HCT116 (cell line): ENCODE data around the gene PCYT1A. TPM values are rescaled to one million over a fixed set of nuclear protein-coding genes. Genes with fewer than 3 reads are reported as not detected.

Experiments used
- ATAC-seq: fragments of 200-7000 bp; cut with Tn5 transposase; 2 replicates; pipeline ENCODE4 v1.9.1; 2020; ENCODE audit warnings: mild to moderate bottlenecking, moderate library complexity
- BruUV-seq: library from RNA; stranded (reverse); fragments of 400-500 nt; replicated peaks from 2 replicates; lab custom pipeline; 2021; lab: Mats Ljungman, UMichigan
- CTCF ChIA-PET: fragments of 300-600 bp; sonication (Branson Sonifier 250); formaldehyde crosslinking; loops from one replicate; lab custom pipeline; 2021; ENCODE audit warnings: antibody characterized with exemption; lab: Charles Lee
- POLR2A ChIA-PET: fragments of 300-600, 350-600 bp; sonication (Branson Sonifier 250); formaldehyde crosslinking; loops from one replicate; lab custom pipeline; 2021; ENCODE audit warnings: antibody characterized with exemption; lab: Charles Lee
- RAD21 ChIA-PET, 2 experiments: fragments of 300-600 bp; sonication (Branson Sonifier 250); formaldehyde crosslinking; loops; one replicate each; lab custom pipeline; 2023; ENCODE audit warnings: low total read pairs in 2 of 2; ENCODE audit not compliant: uncharacterized antibody in 2 of 2, unreplicated experiment in 2 of 2, low non-redundant PET in 1 of 2; lab: Charles Lee
- DNase-seq: peaks from one replicate; pipeline ENCODE4 v3.0.0-alpha.2; 2010; ENCODE audit warnings: low read depth, low spot score
- H2AFZ ChIP-seq: fragments of 200-600 bp; shearing (Covaris generic), sonication (generic); 2 replicates; pipeline ENCODE4 v1.6.1; 2017; ENCODE audit warnings: low read depth, mixed run types, mixed read lengths, antibody characterized with exemption, low read length; ENCODE audit not compliant: poor library complexity, severe bottlenecking
- H3K27ac ChIP-seq: 2 replicates; pipeline ENCODE4 v1.5.1; 2012; ENCODE audit warnings: low read depth, low read length
- H3K27me3 ChIP-seq: fragments of 200-600 bp; sonication (generic); 2 replicates; pipeline ENCODE4 v1.6.1; 2016; ENCODE audit warnings: mixed run types, low read length, mixed read lengths; ENCODE audit not compliant: insufficient read depth
- H3K36me3 ChIP-seq, 2 experiments: fragments of 200-500 bp in 1 of 2; fragments of 200-600 bp in 1 of 2; sonication (Bioruptor generic) in 1 of 2; sonication (generic) in 1 of 2; 2 replicates each; pipeline versions ENCODE4 v1.5.1 to v1.6.1; 2014 to 2016; ENCODE audit warnings: low read length in 2 of 2, inconsistent platforms in 1 of 2, mixed read lengths in 1 of 2, mixed run types in 1 of 2; ENCODE audit not compliant: insufficient read depth in 2 of 2, control insufficient read depth in 1 of 2
- H3K4me1 ChIP-seq, 2 experiments: fragments of 200-600 bp in 1 of 2; sonication (generic) in 1 of 2; 2 replicates each; pipeline versions ENCODE4 v1.5.1 to v1.6.1; 2012 to 2017; ENCODE audit warnings: low read length in 2 of 2, inconsistent platforms in 1 of 2, mild to moderate bottlenecking in 1 of 2, mixed read lengths in 1 of 2, mixed run types in 1 of 2, moderate library complexity in 1 of 2; ENCODE audit not compliant: insufficient read depth in 2 of 2, control insufficient read depth in 1 of 2
- H3K4me2 ChIP-seq: fragments of 200-600 bp; sonication (generic); 2 replicates; pipeline ENCODE4 v1.6.1; 2017; ENCODE audit warnings: mixed run types, low read length, mixed read lengths
- H3K4me3 ChIP-seq, 2 experiments: fragments of 200-600 bp in 1 of 2; sonication (generic) in 1 of 2; replicated peaks in 1 of 2; 2 replicates each; pipeline ENCODE4 v1.5.1; 2011 to 2016; ENCODE audit warnings: low read length in 2 of 2, control low read depth in 1 of 2, low read depth in 1 of 2, mild to moderate bottlenecking in 1 of 2, mixed read lengths in 1 of 2, mixed run types in 1 of 2
- H3K79me2 ChIP-seq: fragments of 200-600 bp; sonication (generic); 2 replicates; pipeline ENCODE4 v1.6.1; 2017; ENCODE audit warnings: mild to moderate bottlenecking, mixed run types, low read length, moderate library complexity, mixed read lengths; ENCODE audit not compliant: insufficient read depth
- H3K9ac ChIP-seq: fragments of 200-600 bp; sonication (generic); 2 replicates; pipeline ENCODE4 v1.6.1; 2016; ENCODE audit warnings: low read length, mixed read lengths
- H3K9me2 ChIP-seq: fragments of 200-600 bp; sonication (generic), shearing (Covaris generic); 2 replicates; pipeline ENCODE4 v1.6.1; 2017; ENCODE audit warnings: mixed run types, mild to moderate bottlenecking, moderate library complexity; ENCODE audit not compliant: insufficient read depth
- H3K9me3 ChIP-seq, 2 experiments: fragments of 200-500 bp in 1 of 2; fragments of 200-600 bp in 1 of 2; sonication (Bioruptor generic) in 1 of 2; sonication (generic) in 1 of 2; 2 replicates each; pipeline ENCODE4 v1.6.1; 2014 to 2017; ENCODE audit warnings: low read length in 2 of 2, mixed read lengths in 2 of 2, inconsistent platforms in 1 of 2, low read depth in 1 of 2, mild to moderate bottlenecking in 1 of 2, mixed run types in 1 of 2, moderate library complexity in 1 of 2; ENCODE audit not compliant: control insufficient read depth in 1 of 2, insufficient read depth in 1 of 2
- H4K20me1 ChIP-seq: fragments of 200-600 bp; sonication (generic), shearing (Covaris generic); 2 replicates; pipeline ENCODE4 v1.6.1; 2017; ENCODE audit warnings: mixed run types, mild to moderate bottlenecking, moderate library complexity; ENCODE audit not compliant: insufficient read depth
- CEBPB ChIP-seq: IDR thresholded peaks from 2 replicates; pipeline ENCODE4 v1.6.1; 2012; ENCODE audit warnings: low read depth
- ELF1 ChIP-seq: IDR thresholded peaks from 2 replicates; pipeline ENCODE4 v1.6.1; 2012; ENCODE audit warnings: low read depth, borderline replicate concordance
- EZH2 ChIP-seq: fragments of 200-600 bp; sonication (generic); IDR thresholded peaks from 2 replicates; pipeline ENCODE4 v1.6.1; 2017; ENCODE audit warnings: antibody characterized with exemption, mixed run types
- EZH2phosphoT487 ChIP-seq: fragments of 200-600 bp; IDR thresholded peaks from 2 replicates; pipeline ENCODE4 v1.6.1; 2018; ENCODE audit warnings: antibody characterized with exemption, borderline replicate concordance
- JUND ChIP-seq: IDR thresholded peaks from 2 replicates; pipeline ENCODE4 v1.6.1; 2012
- POLR2AphosphoS5 ChIP-seq: IDR thresholded peaks from 2 replicates; pipeline ENCODE4 v1.6.1; 2011; ENCODE audit warnings: mild to moderate bottlenecking, low read depth, low read length, moderate library complexity
- RAD21 ChIP-seq: IDR thresholded peaks from 2 replicates; pipeline ENCODE4 v1.6.1; 2012; ENCODE audit warnings: low read depth, mild to moderate bottlenecking
- SP1 ChIP-seq: IDR thresholded peaks from 2 replicates; pipeline ENCODE4 v1.6.1; 2012; ENCODE audit warnings: low read depth
- SRF ChIP-seq: IDR thresholded peaks from 2 replicates; pipeline ENCODE4 v1.6.1; 2012; ENCODE audit warnings: low read depth
- TCF7L2 ChIP-seq: IDR thresholded peaks from 2 replicates; pipeline ENCODE4 v1.7.0; 2011; ENCODE audit warnings: borderline replicate concordance, inconsistent platforms; ENCODE audit not compliant: insufficient read depth, insufficient read length; ENCODE audit errors: extremely low read depth
- YY1 ChIP-seq: IDR thresholded peaks from 2 replicates; pipeline ENCODE4 v1.6.1; 2011; ENCODE audit warnings: low read length, low read depth, moderate library complexity, mild to moderate bottlenecking; ENCODE audit not compliant: insufficient replicate concordance; ENCODE audit errors: extremely low read depth
- ZFX ChIP-seq: fragments of 450-650 bp; IDR thresholded peaks from 2 replicates; pipeline ENCODE4 v1.6.1; 2017
- ZNF274 ChIP-seq: fragments of 200-500 bp; sonication (Bioruptor generic); IDR thresholded peaks from 2 replicates; pipeline ENCODE4 v1.6.1; 2014; ENCODE audit warnings: mild to moderate bottlenecking, low read depth, low read length, inconsistent platforms
- intact Hi-C: fragments of 100-400 bp; cut with micrococcal nuclease; formaldehyde crosslinking; loops from 2 replicates; pipeline ENCODE4 v1.10.0; 2022
- total RNA-seq: library from RNA; stranded (reverse); gene quantifications from one replicate; pipeline ENCODE4 v1.2.1, GENCODE V29; 2021; ENCODE audit not compliant: unreplicated experiment
- TF ChIP-seq, protein P1 (sequence below): IDR thresholded peaks from 2 replicates; pipeline ENCODE4 v1.6.1; 2012
- TF ChIP-seq, protein P2 (sequence below): IDR thresholded peaks from 2 replicates; pipeline ENCODE4 v1.6.1; 2012; ENCODE audit warnings: low read depth
- TF ChIP-seq, protein P3 (sequence below): IDR thresholded peaks from 2 replicates; pipeline ENCODE4 v1.6.1; 2012
- TF ChIP-seq, protein P4 (sequence below), 3 experiments: fragments of 200-600 bp in 1 of 3; sonication (generic) in 1 of 3; IDR thresholded peaks in 2 of 3; conservative IDR thresholded peaks in 1 of 3; 2 replicates each; pipeline ENCODE4 v1.5.1; 2012 to 2017; ENCODE audit warnings: low read depth in 2 of 3, low read length in 2 of 3, antibody characterized with exemption in 1 of 3, borderline replicate concordance in 1 of 3, control low read depth in 1 of 3, mild to moderate bottlenecking in 1 of 3, mixed read lengths in 1 of 3, mixed run types in 1 of 3, moderate library complexity in 1 of 3; ENCODE audit not compliant: insufficient read depth in 1 of 3

Gene PCYT1A
- total RNA-seq, 1 experiment from 2014 or later, result 32.1 TPM

DNA sequence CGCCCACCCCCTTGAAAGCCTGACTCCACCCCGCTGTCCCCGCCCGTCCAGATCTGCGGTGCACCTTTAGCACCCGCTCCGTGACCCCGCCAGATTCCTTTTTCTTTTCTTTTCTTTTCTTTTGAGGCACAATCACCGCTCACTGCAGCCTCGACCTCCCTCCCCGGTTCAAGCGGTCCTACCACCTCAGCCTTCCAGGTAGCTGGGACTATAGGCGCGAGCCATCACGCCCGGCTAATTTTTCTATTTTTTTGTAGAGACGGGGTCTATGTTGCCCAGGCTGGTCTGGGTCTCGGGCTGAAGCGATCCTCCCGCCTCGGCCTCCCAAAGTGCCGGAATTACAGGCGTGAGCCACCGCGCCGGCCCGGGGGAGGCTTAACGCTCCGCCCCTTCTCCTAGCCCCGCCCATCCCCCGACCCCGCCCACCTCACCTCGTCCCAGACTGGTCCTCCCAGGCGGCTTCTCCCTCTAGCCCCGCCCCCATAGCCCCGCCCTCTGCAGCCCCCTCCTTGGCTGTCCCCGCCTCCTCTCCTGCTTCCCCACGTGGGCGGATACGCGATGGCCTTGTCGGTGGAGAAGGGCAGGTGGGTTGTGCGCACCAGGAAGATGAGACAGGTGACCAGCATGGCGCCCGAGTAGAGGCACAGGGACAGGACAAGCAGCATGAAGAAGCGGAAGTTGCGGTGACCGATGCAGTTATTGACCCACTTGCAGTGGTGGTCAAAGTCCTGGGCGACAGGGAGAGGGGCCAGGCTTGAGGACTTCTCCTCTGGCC lies 79.5 kb downstream of the PCYT1A start:
- Histone ChIP-seq H3K9me3 (no peaks in the 10 kb centered on the region), H3K4me1 (peaks cover 0 to 6% of the 10 kb centered on the region in 2 experiments; a peak in 1 of 4 replicates), H3K4me3 (0 out of 4 replicates have a peak overlapping the region, but pooled peaks of 1 of the 2 experiments have one; percentile 11), H2AFZ (peak overlapping the region; percentile 80), H3K9me2 (no peaks in the 10 kb centered on the region), H3K79me2 (no peaks in the 10 kb centered on the region), H3K27ac (no peak overlapping the region), H3K4me2 (peak overlapping the region; percentile 57), H3K27me3 (no peaks in the 10 kb centered on the region), H3K9ac (no peak overlapping the region), H3K36me3 (no peaks in the 10 kb centered on the region), H4K20me1 (no peaks in the 10 kb centered on the region)
- ChIA-PET CTCF (no interaction called here), POLR2A (no interaction called here), RAD21 (no interaction called here)
- no peak for TF ChIP-seq EZH2
- no peak for TF ChIP-seq CEBPB
- TF ChIP-seq, protein P1, sequence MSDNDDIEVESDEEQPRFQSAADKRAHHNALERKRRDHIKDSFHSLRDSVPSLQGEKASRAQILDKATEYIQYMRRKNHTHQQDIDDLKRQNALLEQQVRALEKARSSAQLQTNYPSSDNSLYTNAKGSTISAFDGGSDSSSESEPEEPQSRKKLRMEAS, result no peak
- TF ChIP-seq JUND, result no peak
- no peak for TF ChIP-seq EZH2phosphoT487
- TF ChIP-seq YY1, result no peak
- TF ChIP-seq SRF, result no peak
- TF ChIP-seq, protein P2, sequence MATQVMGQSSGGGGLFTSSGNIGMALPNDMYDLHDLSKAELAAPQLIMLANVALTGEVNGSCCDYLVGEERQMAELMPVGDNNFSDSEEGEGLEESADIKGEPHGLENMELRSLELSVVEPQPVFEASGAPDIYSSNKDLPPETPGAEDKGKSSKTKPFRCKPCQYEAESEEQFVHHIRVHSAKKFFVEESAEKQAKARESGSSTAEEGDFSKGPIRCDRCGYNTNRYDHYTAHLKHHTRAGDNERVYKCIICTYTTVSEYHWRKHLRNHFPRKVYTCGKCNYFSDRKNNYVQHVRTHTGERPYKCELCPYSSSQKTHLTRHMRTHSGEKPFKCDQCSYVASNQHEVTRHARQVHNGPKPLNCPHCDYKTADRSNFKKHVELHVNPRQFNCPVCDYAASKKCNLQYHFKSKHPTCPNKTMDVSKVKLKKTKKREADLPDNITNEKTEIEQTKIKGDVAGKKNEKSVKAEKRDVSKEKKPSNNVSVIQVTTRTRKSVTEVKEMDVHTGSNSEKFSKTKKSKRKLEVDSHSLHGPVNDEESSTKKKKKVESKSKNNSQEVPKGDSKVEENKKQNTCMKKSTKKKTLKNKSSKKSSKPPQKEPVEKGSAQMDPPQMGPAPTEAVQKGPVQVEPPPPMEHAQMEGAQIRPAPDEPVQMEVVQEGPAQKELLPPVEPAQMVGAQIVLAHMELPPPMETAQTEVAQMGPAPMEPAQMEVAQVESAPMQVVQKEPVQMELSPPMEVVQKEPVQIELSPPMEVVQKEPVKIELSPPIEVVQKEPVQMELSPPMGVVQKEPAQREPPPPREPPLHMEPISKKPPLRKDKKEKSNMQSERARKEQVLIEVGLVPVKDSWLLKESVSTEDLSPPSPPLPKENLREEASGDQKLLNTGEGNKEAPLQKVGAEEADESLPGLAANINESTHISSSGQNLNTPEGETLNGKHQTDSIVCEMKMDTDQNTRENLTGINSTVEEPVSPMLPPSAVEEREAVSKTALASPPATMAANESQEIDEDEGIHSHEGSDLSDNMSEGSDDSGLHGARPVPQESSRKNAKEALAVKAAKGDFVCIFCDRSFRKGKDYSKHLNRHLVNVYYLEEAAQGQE, result no peak
- TF ChIP-seq, protein P3, sequence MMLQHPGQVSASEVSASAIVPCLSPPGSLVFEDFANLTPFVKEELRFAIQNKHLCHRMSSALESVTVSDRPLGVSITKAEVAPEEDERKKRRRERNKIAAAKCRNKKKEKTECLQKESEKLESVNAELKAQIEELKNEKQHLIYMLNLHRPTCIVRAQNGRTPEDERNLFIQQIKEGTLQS, result no peak
- TF ChIP-seq SP1, result no peak
- TF ChIP-seq ELF1, result no peak
- TF ChIP-seq ZNF274, result no peak
- no peak for TF ChIP-seq ZFX
- TF ChIP-seq TCF7L2, result no peak
- TF ChIP-seq RAD21, result no peak
- no peak for TF ChIP-seq POLR2AphosphoS5
- TF ChIP-seq, protein P4, sequence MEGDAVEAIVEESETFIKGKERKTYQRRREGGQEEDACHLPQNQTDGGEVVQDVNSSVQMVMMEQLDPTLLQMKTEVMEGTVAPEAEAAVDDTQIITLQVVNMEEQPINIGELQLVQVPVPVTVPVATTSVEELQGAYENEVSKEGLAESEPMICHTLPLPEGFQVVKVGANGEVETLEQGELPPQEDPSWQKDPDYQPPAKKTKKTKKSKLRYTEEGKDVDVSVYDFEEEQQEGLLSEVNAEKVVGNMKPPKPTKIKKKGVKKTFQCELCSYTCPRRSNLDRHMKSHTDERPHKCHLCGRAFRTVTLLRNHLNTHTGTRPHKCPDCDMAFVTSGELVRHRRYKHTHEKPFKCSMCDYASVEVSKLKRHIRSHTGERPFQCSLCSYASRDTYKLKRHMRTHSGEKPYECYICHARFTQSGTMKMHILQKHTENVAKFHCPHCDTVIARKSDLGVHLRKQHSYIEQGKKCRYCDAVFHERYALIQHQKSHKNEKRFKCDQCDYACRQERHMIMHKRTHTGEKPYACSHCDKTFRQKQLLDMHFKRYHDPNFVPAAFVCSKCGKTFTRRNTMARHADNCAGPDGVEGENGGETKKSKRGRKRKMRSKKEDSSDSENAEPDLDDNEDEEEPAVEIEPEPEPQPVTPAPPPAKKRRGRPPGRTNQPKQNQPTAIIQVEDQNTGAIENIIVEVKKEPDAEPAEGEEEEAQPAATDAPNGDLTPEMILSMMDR (IDR thresholded peaks at IDR 0.05 in 2 of 3, conservative IDR thresholded peaks at IDR 0.05 in 1 of 3; ENCODE audit: borderline replicate concordance in 1 of 3, insufficient read depth in 1 of 3, low read depth in 2 of 3, low read length in 2 of 3), result no peak
- DNase-seq (no peak), ATAC-seq (peak; percentile 80)
- intact Hi-C loops, result no loop called here
- no TSS peak for BruUV-seq
